AG10803 (cell line): ENCODE results near the gene GOLT1A.

Experiments used
- DNase-seq: peaks from one replicate; pipeline ENCODE4 v3.0.0; 2010; ENCODE audit warnings: low read depth
- H3K4me3 ChIP-seq: 2 replicates; pipeline ENCODE4 v1.5.1; 2011; ENCODE audit warnings: mild to moderate bottlenecking, low read length, control low read depth
- TF ChIP-seq, protein P1 (sequence below): conservative IDR thresholded peaks from 2 replicates; pipeline ENCODE4 v1.5.1; 2011; ENCODE audit warnings: mild to moderate bottlenecking, low read length, control low read depth, inconsistent platforms

The GOLT1A gene

DNA sequence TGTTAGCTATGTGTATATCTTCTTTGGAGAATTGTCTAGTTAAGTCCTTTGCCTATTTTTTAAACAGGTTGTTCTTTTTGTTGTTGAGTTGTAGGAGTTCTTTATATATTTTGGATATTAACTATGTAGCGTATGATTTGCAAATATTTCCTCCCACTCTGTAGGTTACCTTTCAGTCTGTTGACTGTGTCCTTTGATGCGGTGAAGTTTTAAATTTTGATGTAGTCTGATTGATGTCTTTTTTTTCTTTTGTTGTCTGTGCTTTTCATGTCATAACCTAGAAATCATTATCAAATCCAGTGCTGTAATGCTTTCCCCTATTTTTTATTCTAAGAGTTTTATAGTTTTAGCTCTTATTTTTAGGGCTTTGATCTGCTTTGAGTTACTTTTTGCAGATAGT, 8.8 kb downstream of the GOLT1A start:
- TF ChIP-seq, protein P1, sequence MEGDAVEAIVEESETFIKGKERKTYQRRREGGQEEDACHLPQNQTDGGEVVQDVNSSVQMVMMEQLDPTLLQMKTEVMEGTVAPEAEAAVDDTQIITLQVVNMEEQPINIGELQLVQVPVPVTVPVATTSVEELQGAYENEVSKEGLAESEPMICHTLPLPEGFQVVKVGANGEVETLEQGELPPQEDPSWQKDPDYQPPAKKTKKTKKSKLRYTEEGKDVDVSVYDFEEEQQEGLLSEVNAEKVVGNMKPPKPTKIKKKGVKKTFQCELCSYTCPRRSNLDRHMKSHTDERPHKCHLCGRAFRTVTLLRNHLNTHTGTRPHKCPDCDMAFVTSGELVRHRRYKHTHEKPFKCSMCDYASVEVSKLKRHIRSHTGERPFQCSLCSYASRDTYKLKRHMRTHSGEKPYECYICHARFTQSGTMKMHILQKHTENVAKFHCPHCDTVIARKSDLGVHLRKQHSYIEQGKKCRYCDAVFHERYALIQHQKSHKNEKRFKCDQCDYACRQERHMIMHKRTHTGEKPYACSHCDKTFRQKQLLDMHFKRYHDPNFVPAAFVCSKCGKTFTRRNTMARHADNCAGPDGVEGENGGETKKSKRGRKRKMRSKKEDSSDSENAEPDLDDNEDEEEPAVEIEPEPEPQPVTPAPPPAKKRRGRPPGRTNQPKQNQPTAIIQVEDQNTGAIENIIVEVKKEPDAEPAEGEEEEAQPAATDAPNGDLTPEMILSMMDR = no peak
- no peak overlapping the region for H3K4me3 ChIP-seq

DNA sequence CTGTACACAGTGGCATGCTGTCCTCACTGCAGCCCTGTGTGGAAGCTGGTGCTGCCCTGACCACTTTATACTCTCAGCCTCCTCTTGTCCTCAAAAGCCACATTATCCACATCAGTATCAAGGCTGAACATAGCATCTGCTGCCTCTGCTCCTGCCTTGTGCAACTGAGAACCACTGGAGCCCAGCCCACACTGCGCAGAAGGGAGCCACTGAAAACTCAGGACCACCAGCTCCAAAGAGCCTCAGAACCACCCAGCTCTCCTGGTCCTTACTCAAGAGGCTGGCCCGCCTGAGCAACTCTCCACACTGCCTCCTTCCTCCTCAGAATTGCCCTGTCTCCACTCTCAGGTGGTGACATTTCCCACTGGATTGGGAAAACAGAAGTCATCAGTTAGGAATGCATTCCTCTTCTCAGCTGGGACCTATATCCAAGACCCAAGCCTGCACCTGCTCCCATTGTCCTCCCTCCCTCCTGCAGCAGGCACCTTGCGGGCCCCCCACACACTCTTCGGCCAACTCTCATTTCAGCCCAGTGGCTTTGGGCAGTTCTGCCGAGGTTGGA, 10.5 kb downstream of the GOLT1A start:
- H3K4me3 ChIP-seq = no peak overlapping the region
- TF ChIP-seq, protein P1 = no peak
- DNase-seq = no peak

More for the DNA sequence above, 8.8 kb downstream of the GOLT1A start:
- DNase-seq = no peak

DNA sequence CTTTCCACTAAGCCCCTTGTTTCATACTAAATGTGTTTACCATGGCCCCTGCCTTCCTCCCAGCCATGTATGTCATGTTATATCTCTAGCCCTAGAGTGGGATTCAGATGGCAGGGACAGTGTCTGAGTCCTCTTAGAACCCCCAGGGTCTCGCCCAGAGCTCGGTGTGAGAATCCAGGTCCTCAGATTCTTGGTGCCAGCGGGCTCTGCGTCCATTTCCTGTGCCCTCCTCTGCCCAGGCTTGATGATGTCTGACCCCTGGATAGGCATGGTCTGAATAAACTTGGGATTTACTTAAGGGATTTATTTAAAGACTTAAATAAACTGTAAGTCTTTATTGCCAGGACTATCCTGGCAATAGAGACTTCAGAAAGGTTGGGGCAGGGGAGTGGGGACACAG, 11.3 kb downstream of the GOLT1A start:
- TF ChIP-seq, protein P1 = no peak
- no peak overlapping the region for H3K4me3 ChIP-seq
- DNase-seq = no peak

DNA sequence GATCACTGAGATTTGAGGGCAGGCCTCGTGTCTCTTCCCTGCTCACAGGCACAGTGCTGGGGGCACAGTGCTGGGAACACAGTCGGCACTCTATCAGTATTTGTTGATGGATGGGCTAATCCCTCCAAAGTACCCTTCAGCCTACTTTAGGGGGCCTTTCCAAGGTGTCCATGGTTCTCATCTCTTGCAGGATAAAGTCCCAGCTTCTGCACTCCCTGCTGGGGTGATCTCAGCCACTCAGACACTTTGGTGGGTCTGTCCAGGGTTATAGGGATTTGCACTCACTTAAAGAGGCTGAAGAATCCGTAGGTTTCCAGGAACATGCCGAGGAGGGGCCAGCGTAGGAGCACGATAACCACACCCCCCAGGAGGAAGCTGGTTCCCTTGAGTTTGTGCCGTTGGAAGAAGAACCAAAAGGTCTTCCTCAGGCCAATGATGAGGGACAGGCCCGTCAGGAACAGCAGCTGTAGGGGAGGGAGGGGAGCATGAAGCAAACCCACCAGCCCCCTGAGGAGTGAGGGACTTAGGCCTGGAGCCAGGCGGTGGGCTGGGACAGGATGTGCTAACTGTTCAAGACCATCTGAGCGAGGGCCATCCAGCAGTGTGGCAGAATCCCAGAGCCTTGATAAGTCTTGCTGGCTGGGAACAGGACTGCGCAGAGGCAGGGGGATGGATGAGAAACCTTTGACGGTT, 12.3 kb downstream of the GOLT1A start:
- no peak for DNase-seq
- H3K4me3 ChIP-seq = no peak overlapping the region
- TF ChIP-seq, protein P1 = no peak

DNA sequence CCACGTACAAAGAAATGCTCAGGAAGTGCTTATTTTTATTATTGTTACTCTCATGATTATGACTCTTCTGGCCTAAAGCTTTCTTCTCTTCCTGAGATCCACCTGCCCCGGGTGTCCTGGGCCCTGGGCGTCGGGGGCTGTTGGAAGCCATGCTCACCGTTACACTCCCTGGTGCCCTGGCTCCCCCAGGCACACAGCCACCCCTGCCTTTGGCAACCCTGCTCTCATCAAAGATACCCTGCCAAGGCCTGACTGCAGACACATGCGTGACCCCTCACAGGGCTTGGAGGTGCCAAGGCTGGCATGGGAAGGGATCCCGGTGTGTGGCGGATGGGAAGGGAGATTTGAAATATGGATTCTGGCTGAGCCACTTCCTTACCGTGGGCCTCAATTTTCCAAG, 14.2 kb downstream of the GOLT1A start:
- DNase-seq = no peak
- H3K4me3 ChIP-seq = no peak overlapping the region
- TF ChIP-seq, protein P1 = no peak

DNA sequence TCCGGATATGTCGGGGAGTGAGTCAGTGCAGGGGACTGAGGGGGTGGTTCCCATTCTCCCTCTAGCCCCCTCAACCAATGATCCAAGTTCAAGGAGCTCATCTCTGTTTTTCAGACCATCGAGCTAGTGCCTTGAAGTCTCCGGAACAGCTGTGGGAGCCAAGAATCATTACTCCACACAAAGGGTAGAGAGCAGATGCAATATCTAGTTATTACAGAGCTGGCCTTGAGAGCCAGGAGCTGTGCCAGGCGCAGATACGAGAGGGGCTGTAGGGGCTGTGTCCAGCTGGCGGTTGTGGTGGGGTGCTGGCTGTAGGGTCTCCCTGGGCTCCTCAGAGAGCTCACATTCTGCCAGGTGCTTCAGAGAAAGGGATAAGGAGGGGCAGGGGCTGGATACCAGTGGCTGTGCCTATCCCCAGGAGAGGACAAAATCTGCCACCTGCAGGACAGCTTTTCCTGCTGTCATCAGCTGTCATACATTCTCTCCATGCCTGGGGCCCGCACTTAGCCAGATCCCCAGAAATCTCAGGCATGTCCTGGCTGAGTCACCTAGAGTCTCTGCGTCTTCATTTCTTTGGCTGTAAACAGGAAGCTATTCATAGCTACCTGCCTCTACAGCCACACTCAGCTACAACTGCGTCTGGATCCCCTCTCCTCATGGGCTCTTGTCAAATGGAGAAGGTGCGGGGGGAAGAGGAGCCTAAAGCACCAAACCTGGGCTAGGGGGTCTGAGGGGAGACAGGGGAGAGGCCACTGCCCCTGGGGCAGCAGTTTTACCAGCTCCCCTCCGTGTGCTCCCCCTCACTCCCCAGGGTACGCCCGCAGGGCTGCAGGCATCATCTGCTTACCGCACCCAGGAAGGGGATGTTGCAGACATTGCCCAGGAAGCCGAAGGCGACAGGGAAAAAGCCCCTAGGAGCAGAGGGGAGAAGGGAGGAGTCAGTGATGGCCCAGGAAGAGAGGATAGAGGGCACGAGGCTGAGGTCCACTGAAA, 15.1 kb downstream of the GOLT1A start:
- TF ChIP-seq, protein P1 = peak; percentile 24; the same call in 1 of the 2 replicates
- H3K4me3 ChIP-seq = no peak overlapping the region
- peak; percentile 83 for DNase-seq
